Calu3 (cell line): ENCODE results near the gene ADPRH. TPM values are rescaled to one million over a fixed set of nuclear protein-coding genes. Genes with fewer than 3 reads are reported as not detected.

Experiments used
- BruUV-seq: library from RNA; stranded (reverse); fragments of 400-500 nt; replicated peaks from 2 replicates; lab custom pipeline; 2021; lab: Mats Ljungman, UMichigan
- CTCF ChIA-PET: fragments of 300-600 bp; sonication (Branson Sonifier 250); formaldehyde crosslinking; loops from one replicate; lab custom pipeline; 2022; ENCODE audit warnings: antibody characterized with exemption; lab: Charles Lee
- DNase-seq: peaks from one replicate; pipeline ENCODE4 v3.0.0; 2022
- H3K27ac Mint-ChIP-seq: one replicate; pipeline ENCODE4 v1.8.0; 2022; ENCODE audit warnings: mixed read lengths; ENCODE audit not compliant: unreplicated experiment
- H3K27me3 Mint-ChIP-seq: one replicate; pipeline ENCODE4 v1.8.0; 2022; ENCODE audit warnings: mixed read lengths; ENCODE audit not compliant: unreplicated experiment
- H3K36me3 Mint-ChIP-seq: one replicate; pipeline ENCODE4 v1.8.0; 2022; ENCODE audit warnings: mild to moderate bottlenecking, moderate library complexity, mixed read lengths; ENCODE audit not compliant: insufficient read depth, unreplicated experiment
- H3K4me1 Mint-ChIP-seq: one replicate; pipeline ENCODE4 v1.8.0; 2022; ENCODE audit warnings: mild to moderate bottlenecking, low read depth, mixed read lengths; ENCODE audit not compliant: unreplicated experiment
- H3K4me3 Mint-ChIP-seq: one replicate; pipeline ENCODE4 v1.8.0; 2022; ENCODE audit warnings: mild to moderate bottlenecking, low read depth, moderate library complexity, mixed read lengths; ENCODE audit not compliant: unreplicated experiment
- H3K9me3 Mint-ChIP-seq: one replicate; pipeline ENCODE4 v1.8.0; 2022; ENCODE audit warnings: low read depth, mixed read lengths; ENCODE audit not compliant: unreplicated experiment
- intact Hi-C: fragments of 100-400 bp; cut with micrococcal nuclease; formaldehyde crosslinking; loops from one replicate; pipeline ENCODE4 v1.10.0; 2022; ENCODE audit not compliant: unreplicated experiment
- total RNA-seq: library from RNA; stranded (reverse); gene quantifications from 2 replicates; pipeline ENCODE4 v1.2.3, GENCODE V29; 2022
- TF ChIP-seq, protein P1 (sequence below): fragments of 200-600 bp; IDR thresholded peaks from one replicate; pipeline ENCODE4 v1.8.0; 2022; ENCODE audit warnings: antibody characterized with exemption; ENCODE audit not compliant: unreplicated experiment

Gene ADPRH
- total RNA-seq, 1 experiment from 2014 or later = 2.4 TPM

DNA sequence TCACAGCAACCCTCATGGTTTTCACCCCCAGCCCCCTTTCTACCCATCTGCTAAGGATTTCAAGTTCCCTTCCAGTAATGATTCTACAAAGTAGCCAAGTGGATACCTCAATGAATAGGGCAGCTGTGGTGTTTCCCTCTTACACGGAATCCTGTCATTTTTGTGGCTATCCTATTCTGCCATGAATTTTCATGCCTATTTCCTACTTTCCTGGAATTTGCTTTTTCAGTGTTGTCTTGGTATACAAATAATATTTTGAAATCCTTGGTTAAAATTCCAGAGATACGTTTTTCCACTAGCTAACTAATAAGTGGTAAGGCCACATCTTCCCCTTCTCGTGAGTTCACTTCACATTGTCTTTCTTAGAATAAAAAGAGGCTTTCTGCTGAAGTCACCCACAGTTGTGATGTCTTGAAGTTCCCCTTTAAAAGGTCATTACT is 7.5 kb downstream of the ADPRH start:
- CTCF ChIA-PET = no interaction called here
- Mint-ChIP-seq H3K36me3 (no peaks in the 10 kb centered on the region), H3K27ac (no peak overlapping the region)

DNA sequence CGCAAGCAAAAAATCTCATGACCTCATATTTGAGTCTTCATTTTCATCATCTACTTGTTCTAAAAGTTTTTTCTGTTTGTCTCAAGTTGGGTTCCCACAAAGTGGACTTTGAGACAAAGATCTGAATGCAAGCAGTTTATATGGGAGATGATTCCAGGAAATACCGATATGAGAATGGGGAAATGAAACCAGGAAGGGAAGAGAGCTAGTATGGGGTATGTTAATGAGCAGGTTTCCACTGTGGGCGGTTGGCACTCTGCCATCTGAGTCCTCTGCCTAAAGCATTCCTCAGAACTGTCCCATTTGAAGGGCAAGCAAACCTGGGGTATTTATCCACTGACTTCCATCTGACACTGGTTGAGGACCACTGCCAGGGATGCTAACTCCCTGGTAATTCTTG is 8.8 kb downstream of the ADPRH start:
- no TSS peak for BruUV-seq
- CTCF ChIA-PET = no interaction called here
- Mint-ChIP-seq H3K9me3 (no peaks in the 10 kb centered on the region), H3K4me1 (no peaks in the 10 kb centered on the region), H3K27ac (no peak overlapping the region), H3K27me3 (peaks cover 24% of the 10 kb centered on the region), H3K4me3 (no peak overlapping the region), H3K36me3 (no peaks in the 10 kb centered on the region)
- TF ChIP-seq, protein P1, sequence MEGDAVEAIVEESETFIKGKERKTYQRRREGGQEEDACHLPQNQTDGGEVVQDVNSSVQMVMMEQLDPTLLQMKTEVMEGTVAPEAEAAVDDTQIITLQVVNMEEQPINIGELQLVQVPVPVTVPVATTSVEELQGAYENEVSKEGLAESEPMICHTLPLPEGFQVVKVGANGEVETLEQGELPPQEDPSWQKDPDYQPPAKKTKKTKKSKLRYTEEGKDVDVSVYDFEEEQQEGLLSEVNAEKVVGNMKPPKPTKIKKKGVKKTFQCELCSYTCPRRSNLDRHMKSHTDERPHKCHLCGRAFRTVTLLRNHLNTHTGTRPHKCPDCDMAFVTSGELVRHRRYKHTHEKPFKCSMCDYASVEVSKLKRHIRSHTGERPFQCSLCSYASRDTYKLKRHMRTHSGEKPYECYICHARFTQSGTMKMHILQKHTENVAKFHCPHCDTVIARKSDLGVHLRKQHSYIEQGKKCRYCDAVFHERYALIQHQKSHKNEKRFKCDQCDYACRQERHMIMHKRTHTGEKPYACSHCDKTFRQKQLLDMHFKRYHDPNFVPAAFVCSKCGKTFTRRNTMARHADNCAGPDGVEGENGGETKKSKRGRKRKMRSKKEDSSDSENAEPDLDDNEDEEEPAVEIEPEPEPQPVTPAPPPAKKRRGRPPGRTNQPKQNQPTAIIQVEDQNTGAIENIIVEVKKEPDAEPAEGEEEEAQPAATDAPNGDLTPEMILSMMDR = no peak
- DNase-seq = peak; percentile 16
- intact Hi-C loops = no loop called here

More for the DNA sequence above, 7.5 kb downstream of the ADPRH start:
- BruUV-seq = no TSS peak
- Mint-ChIP-seq H3K4me3 (no peak overlapping the region), H3K9me3 (no peaks in the 10 kb centered on the region), H3K27me3 (peaks cover 24% of the 10 kb centered on the region), H3K4me1 (no peaks in the 10 kb centered on the region)
- intact Hi-C loops = no loop called here
- DNase-seq = no peak
- TF ChIP-seq, protein P1 = no peak

DNA sequence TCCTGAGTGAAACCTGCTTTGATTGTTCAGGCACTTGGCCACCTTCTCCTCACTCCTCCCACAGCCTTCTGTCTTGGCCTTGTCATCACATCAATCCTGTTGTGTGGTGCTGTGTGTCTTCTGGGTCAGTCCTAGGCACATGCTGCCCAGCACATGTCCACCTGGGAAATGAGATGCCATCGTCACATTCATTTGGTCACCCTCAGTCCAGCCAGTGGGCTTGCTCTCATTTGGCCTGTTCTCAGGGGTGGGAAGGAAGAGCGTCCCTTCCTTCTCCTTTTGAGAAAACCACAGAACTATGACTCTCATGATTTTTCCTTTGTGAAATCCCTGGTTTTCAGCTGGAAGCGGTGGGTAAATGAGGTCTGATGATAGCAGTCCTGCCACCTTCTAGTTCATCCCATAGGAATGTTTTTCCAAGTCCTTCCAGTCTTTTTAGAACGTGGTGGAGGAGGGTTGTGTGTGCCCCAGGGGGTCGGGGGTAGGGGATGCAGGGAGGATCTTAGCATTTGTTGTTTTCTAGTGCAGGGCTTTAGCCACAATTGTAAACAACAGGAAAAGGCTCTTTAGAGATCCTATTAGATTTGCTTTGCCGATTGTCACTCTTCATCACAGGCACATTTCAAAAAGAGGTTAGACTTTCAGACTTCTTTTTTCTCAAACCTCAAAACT is 9.9 kb downstream of the ADPRH start:
- H3K27ac Mint-ChIP-seq = no peak overlapping the region
- CTCF ChIA-PET = no interaction called here
- intact Hi-C loops = no loop called here
- peaks cover 24% of the 10 kb centered on the region for H3K27me3 Mint-ChIP-seq
- DNase-seq = no peak
- TF ChIP-seq, protein P1 = no peak
- no peak overlapping the region for H3K4me3 Mint-ChIP-seq
- no peaks in the 10 kb centered on the region for H3K36me3 Mint-ChIP-seq
- no peaks in the 10 kb centered on the region for H3K4me1 Mint-ChIP-seq
- no peaks in the 10 kb centered on the region for H3K9me3 Mint-ChIP-seq
- BruUV-seq = no TSS peak

DNA sequence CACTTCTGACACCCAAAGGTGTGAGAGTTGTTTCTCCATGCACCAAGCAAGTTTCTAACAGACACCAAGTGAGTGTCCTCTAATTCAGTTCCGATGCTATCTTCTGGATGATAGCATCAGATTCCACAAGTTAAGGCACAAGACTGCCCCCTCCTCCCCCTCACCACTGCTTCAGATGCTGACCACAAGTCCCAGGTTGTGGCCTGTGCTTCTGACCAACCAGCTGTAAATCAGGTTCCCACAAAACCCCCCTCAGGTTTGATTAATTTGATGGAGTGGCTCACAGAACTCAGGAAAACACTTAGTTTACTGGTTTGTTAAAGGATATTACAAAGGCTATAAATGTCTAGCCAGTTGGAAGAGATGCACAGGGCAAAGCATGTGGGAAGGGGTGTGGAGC is 11.4 kb downstream of the ADPRH start:
- Mint-ChIP-seq H3K27ac (no peak overlapping the region), H3K4me3 (no peak overlapping the region), H3K9me3 (no peaks in the 10 kb centered on the region), H3K4me1 (no peaks in the 10 kb centered on the region), H3K36me3 (no peaks in the 10 kb centered on the region), H3K27me3 (peaks cover 24% of the 10 kb centered on the region)
- TF ChIP-seq, protein P1 = no peak
- no TSS peak for BruUV-seq
- DNase-seq = no peak
- CTCF ChIA-PET = no interaction called here
- intact Hi-C loops = no loop called here
